ENCODE measurements around the gene DARS2. TPM values are rescaled to one million over a fixed set of nuclear protein-coding genes. Genes with fewer than 3 reads are reported as not detected.

Gene DARS2
- polyA plus RNA-seq, 1 donor from 2014 or later = 8.6 TPM

DNA sequence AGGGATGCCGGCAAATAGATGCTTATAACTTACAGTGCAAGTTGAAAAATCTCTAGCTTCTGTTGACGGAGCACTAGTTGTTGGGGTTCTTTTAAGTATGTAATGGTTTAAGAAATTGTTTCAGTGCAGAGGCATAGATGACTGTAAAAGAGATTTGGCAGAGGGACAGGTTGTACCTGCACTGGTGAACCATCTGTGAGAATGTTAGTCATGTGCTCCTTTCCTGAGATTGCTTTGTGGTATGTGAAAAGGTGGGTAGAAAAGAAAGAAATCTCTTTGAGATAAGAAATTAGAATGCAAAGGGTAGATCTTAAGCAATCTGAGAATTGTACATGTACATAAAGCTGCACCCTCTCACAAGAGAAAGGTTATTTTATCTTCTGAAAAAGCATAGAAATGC, 63.2 kb downstream of the DARS2 start:
- Mint-ChIP-seq H3K36me3 (peaks cover 22% of the 10 kb centered on the region), H3K9me3 (no peaks in the 10 kb centered on the region), H3K4me1 (peaks cover 2 to 12% (median 3%) of the 10 kb centered on the region in 3 donors), H3K27ac (no peak overlapping the region), H3K4me3 (no peak overlapping the region), H3K27me3 (no peaks in the 10 kb centered on the region)

GRCh38 chr1:173888749-173889148, 64.3 kb downstream of the DARS2 start:
- no peak overlapping the region for H3K4me3 Mint-ChIP-seq
- no peak overlapping the region for H3K27ac Mint-ChIP-seq
- peaks cover 2 to 12% (median 3%) of the 10 kb centered on the region in 3 donors for H3K4me1 Mint-ChIP-seq
- H3K36me3 Mint-ChIP-seq = peaks cover 24% of the 10 kb centered on the region
- no peaks in the 10 kb centered on the region for H3K9me3 Mint-ChIP-seq
- H3K27me3 Mint-ChIP-seq = no peaks in the 10 kb centered on the region

DNA sequence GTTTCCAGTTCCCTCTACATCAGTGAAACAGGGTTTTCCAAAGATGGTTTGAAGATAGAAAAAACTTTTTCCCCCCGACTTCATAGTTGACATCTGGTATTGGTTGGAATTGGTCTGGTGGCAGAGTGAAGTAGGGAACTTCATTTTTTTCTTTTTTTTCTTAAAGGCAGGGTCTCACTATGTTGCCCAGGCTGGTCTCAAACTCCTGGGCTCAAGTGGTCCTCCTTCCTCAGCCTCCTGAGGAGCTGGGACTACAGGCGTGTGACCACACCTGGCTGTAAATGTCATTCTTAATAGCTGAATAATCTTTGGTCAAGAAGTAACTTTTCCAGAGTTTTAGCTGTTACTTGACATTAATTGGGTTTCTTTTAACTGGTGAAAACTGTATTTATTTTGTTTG, 65.4 kb downstream of the DARS2 start:
- H3K9me3 Mint-ChIP-seq = no peaks in the 10 kb centered on the region
- peaks cover 3 to 12% (median 4%) of the 10 kb centered on the region in 3 donors for H3K4me1 Mint-ChIP-seq
- H3K27me3 Mint-ChIP-seq = no peaks in the 10 kb centered on the region
- H3K4me3 Mint-ChIP-seq = no peak overlapping the region
- no peak overlapping the region for H3K27ac Mint-ChIP-seq
- H3K36me3 Mint-ChIP-seq = peaks cover 29% of the 10 kb centered on the region

DNA sequence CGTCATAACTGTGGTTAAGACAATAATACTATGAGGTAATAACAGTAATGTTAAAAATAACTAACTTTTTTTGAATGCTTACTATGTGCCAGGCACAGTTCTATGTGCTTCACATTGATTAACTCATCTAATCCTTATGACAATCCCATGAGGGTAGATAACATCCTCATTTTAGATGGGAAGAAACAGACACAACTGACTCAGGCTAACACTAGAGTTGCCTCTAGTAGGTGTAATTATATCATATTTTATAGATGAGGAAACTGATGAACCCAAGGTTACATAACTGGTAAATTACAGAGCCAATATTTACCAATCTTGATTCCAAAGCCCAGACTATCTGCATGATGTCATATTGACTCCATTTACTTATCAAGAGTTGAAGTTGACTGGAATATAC, 69.1 kb downstream of the DARS2 start:
- Mint-ChIP-seq H3K36me3 (peaks cover 16% of the 10 kb centered on the region), H3K4me3 (no peak overlapping the region), H3K27me3 (no peaks in the 10 kb centered on the region), H3K9me3 (no peaks in the 10 kb centered on the region), H3K4me1 (peaks cover 12 to 14% (median 13%) of the 10 kb centered on the region in 3 donors), H3K27ac (no peak overlapping the region)

DNA sequence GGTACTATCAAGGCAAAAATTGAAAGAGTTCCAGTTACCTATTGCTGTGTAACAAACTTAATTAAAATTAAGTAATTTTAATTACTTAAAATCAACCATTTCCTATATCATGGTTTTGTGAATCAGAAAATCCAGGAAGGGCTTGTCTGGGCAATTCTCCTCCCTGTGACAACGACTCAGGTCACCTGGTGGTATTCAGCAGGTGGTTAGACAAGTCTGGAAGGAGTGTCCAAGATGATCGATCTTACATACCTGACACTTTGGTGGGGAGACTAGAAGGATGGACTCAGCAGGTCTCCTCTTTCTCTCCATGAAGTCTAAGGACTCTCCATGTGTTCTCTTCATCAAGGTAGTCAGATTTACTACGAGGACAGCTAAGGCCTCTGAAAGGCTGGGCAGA, 69.7 kb downstream of the DARS2 start:
- H3K9me3 Mint-ChIP-seq = no peaks in the 10 kb centered on the region
- H3K36me3 Mint-ChIP-seq = peaks cover 13% of the 10 kb centered on the region
- no peak overlapping the region for H3K27ac Mint-ChIP-seq
- no peak overlapping the region for H3K4me3 Mint-ChIP-seq
- peaks cover 13 to 14% (median 14%) of the 10 kb centered on the region in 3 donors for H3K4me1 Mint-ChIP-seq
- H3K27me3 Mint-ChIP-seq = no peaks in the 10 kb centered on the region

DNA sequence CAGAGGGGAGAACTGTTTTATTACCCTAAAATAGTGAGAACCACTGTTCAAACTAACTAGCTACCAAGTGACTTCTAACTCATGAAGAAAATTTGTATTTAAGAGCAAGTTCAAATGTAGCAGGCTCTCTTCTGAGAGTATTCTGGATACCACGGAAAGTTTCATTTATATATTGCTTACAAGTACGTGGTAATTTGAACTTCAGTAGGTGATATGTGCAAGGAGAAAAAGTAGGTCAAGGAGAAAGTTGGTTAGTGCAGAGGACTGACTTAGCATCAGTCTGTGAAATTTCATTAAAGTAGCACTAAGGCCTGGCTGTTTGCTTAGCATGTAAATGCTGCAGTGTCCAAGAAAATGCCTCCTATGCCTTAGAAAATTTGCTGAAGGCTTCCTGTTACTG, 76.0 kb downstream of the DARS2 start:
- no peaks in the 10 kb centered on the region for H3K27me3 Mint-ChIP-seq
- no peaks in the 10 kb centered on the region for H3K9me3 Mint-ChIP-seq
- H3K4me3 Mint-ChIP-seq = no peak overlapping the region
- peaks cover 4% of the 10 kb centered on the region for H3K36me3 Mint-ChIP-seq
- peaks cover 12 to 15% (median 14%) of the 10 kb centered on the region in 3 donors for H3K4me1 Mint-ChIP-seq
- no peak overlapping the region for H3K27ac Mint-ChIP-seq

DNA sequence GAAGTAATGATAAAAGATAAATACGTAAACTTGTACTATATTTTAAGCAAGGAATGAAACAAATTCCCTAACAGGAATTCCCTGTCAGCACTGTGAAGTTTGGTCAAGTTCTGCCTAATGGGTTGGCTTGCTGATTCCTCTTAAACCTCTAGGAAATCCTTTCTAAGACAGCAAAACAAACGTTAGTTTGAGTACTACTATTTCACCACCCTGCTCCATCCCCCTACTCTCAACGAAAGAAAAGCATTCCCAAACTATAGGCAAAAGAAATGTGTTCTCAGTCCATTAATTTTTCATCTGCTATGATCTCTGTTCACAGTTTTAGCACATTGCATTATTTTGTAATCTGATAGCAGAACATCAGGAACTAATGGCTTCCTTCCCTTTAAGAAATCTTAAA, 76.5 kb downstream of the DARS2 start:
- Mint-ChIP-seq H3K36me3 (peaks cover 4% of the 10 kb centered on the region), H3K4me3 (peak overlapping the region in 1 of 4 donors; percentile 3), H3K27me3 (no peaks in the 10 kb centered on the region), H3K4me1 (peaks cover 12 to 15% (median 14%) of the 10 kb centered on the region in 3 donors), H3K9me3 (no peaks in the 10 kb centered on the region), H3K27ac (no peak overlapping the region)

GRCh38 chr1:173903827-173904531, 79.5 kb downstream of the DARS2 start:
- H3K27ac Mint-ChIP-seq = no peak overlapping the region
- H3K9me3 Mint-ChIP-seq = no peaks in the 10 kb centered on the region
- no peaks in the 10 kb centered on the region for H3K27me3 Mint-ChIP-seq
- H3K4me1 Mint-ChIP-seq = peaks cover 0 to 6% (median 6%) of the 10 kb centered on the region in 3 donors
- H3K36me3 Mint-ChIP-seq = peaks cover 4% of the 10 kb centered on the region
- H3K4me3 Mint-ChIP-seq = no peak overlapping the region

Other genes starting within 250 kb of the DARS2 start
- gene SLC9C2, start 221.6 kb upstream of the DARS2 start, polyA plus RNA-seq = not detected
- not detected for gene TEX50, start 189.3 kb upstream of the DARS2 start, polyA plus RNA-seq
- not detected for gene ANKRD45, start 154.8 kb upstream of the DARS2 start, polyA plus RNA-seq
- gene KLHL20, start 109.7 kb upstream of the DARS2 start, polyA plus RNA-seq = 13.0 TPM
- gene CENPL, start 210 bp downstream of the DARS2 start, polyA plus RNA-seq = 7.2 TPM
- 307 TPM for gene GAS5, start 43.3 kb downstream of the DARS2 start, polyA plus RNA-seq
- gene ZBTB37, start 43.7 kb downstream of the DARS2 start, polyA plus RNA-seq = 2.0 TPM
- gene SERPINC1, start 92.7 kb downstream of the DARS2 start, polyA plus RNA-seq = not detected
- 6.0 TPM for gene RC3H1, start 197.7 kb downstream of the DARS2 start, polyA plus RNA-seq